ENCODE measurements around the gene HIF3A. TPM values are rescaled to one million over a fixed set of nuclear protein-coding genes. Genes with fewer than 3 reads are reported as not detected.
"Not testable (repeated sequence)": the region's sequence is repeated elsewhere in the genome, so short reads cannot be mapped to it uniquely, and the experiment has no call there.

The HIF3A gene
- total RNA-seq, 1 donor from 2014 or later = 0.42 TPM

GRCh38 chr19:46319613-46320012 is 22.8 kb downstream of the HIF3A start:
- TF ChIP-seq, protein P1, sequence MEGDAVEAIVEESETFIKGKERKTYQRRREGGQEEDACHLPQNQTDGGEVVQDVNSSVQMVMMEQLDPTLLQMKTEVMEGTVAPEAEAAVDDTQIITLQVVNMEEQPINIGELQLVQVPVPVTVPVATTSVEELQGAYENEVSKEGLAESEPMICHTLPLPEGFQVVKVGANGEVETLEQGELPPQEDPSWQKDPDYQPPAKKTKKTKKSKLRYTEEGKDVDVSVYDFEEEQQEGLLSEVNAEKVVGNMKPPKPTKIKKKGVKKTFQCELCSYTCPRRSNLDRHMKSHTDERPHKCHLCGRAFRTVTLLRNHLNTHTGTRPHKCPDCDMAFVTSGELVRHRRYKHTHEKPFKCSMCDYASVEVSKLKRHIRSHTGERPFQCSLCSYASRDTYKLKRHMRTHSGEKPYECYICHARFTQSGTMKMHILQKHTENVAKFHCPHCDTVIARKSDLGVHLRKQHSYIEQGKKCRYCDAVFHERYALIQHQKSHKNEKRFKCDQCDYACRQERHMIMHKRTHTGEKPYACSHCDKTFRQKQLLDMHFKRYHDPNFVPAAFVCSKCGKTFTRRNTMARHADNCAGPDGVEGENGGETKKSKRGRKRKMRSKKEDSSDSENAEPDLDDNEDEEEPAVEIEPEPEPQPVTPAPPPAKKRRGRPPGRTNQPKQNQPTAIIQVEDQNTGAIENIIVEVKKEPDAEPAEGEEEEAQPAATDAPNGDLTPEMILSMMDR (IDR thresholded peaks at IDR 0.05; ENCODE audit: insufficient read depth, low read length, poor library complexity, severe bottlenecking) = no peak
- no peaks in the 10 kb centered on the region for H3K27me3 ChIP-seq (ENCODE audit: control insufficient read depth, insufficient read depth, low read length)
- H3K36me3 ChIP-seq (ENCODE audit: control insufficient read depth, insufficient read depth, low read length) = no peaks in the 10 kb centered on the region
- H3K4me3 ChIP-seq (ENCODE audit: low read depth, low read length) = no peak overlapping the region
- no peak for DNase-seq (ENCODE audit: low read depth)

DNA sequence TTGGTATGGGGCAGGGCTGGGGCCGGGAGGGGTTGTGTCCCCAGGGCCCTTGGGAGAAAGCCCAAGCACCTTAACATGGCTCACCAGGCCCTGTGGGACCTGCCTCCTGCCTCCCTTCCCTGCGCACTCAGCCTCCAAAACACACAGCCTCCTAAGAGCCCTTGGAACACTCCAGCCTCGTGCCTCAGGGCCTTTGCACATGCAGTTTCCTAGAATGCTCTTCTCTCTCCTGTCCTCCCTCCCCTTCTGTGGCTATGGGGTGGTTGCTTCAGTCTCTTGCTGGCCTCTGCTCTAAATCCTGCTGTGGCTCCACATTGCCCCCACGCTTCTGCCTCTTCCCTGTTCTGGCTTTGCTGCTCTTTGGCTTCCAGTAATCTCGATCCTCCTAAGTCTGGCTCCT is 23.7 kb downstream of the HIF3A start:
- Histone ChIP-seq H3K4me3 (ENCODE audit: low read depth, low read length) (no peak overlapping the region), H3K27me3 (ENCODE audit: control insufficient read depth, insufficient read depth, low read length) (no peaks in the 10 kb centered on the region), H3K36me3 (ENCODE audit: control insufficient read depth, insufficient read depth, low read length) (no peaks in the 10 kb centered on the region)
- TF ChIP-seq, protein P1 (IDR thresholded peaks at IDR 0.05; ENCODE audit: insufficient read depth, low read length, poor library complexity, severe bottlenecking) = no peak
- no peak for DNase-seq (ENCODE audit: low read depth)

DNA sequence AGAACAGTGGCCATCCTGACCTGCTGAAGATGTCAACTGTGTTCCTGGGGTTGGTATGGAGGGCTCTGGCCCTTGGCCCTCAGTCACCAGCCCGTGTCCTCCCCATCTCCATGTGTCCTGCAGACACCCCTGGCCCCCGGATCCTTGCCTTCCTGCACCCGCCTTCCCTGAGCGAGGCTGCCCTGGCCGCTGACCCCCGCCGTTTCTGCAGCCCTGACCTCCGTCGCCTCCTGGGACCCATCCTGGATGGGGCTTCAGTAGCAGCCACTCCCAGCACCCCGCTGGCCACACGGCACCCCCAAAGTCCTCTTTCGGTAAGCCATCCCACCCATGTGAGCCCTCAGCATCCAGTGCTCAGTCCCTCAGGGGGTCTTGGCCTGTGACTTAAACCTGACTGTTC is 24.8 kb downstream of the HIF3A start:
- Histone ChIP-seq H3K27me3 (ENCODE audit: control insufficient read depth, insufficient read depth, low read length) (no peaks in the 10 kb centered on the region), H3K4me3 (ENCODE audit: low read depth, low read length) (no peak overlapping the region), H3K36me3 (ENCODE audit: control insufficient read depth, insufficient read depth, low read length) (no peaks in the 10 kb centered on the region)
- no peak for DNase-seq (ENCODE audit: low read depth)
- TF ChIP-seq, protein P1 (IDR thresholded peaks at IDR 0.05; ENCODE audit: insufficient read depth, low read length, poor library complexity, severe bottlenecking) = no peak

DNA sequence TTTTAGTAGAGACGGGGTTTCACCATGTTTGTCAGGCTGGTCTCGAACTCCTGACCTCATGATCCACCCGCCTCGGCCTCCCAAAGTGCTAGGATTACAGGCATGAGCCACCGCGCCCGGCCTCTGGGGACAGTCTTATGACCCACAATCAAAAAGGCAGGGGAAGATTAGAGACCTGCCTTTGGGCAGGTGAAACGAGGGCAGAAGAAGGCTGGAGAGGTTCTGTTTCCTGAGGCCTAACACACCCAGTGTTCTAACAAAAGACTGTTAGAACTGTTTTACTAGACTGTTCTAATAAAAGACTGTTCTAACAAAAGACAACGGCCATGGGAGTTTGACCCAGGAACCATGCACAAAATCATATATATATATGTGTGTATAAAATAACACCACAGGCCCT is 26.4 kb downstream of the HIF3A start:
- H3K4me3 ChIP-seq (ENCODE audit: low read depth, low read length) = not testable (repeated sequence)

DNA sequence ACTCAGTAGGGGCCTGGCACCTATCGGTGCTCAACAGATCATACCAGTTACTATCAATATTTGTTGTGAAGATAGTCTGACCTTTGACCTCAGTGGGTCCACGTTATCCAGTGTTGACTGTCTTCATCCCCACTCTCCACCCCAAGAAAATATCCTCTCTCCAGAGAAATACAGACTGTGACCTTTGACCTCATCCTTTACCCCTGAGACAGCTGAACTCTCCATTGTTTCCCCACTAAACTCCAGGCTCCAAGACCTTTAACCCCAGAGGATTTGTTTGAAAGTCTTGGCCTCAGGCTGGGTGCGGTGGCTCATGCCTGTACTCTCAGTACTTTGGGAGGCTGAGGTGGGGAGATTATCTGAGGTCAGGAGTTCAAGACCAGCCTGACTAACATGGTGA is 27.4 kb downstream of the HIF3A start:
- TF ChIP-seq, protein P1 (IDR thresholded peaks at IDR 0.05; ENCODE audit: insufficient read depth, low read length, poor library complexity, severe bottlenecking) = no peak

More for the DNA sequence above, 26.4 kb downstream of the HIF3A start:
- H3K36me3 ChIP-seq (ENCODE audit: control insufficient read depth, insufficient read depth, low read length); H3K27me3 ChIP-seq (ENCODE audit: control insufficient read depth, insufficient read depth, low read length); DNase-seq (ENCODE audit: low read depth): not testable (repeated sequence)

DNA sequence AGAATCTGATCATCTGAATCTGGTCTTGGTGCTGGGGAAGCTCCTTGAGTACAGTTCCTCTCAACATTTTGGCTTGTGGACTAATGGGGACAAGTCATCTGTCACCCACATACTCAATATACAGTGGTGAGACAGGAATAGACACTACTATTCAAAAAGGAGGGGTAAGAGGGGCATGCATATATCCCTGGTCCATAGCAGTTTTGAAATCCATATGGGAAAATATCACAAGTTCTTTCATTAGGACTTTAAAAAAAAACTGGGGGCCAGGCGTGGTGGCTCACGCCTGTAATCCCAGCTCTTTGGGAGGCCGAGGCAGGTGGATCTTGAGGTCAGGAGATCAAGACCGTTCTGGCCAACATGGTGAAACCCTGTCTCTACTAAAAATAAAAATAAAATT is 29.8 kb downstream of the HIF3A start:
- DNase-seq (ENCODE audit: low read depth) = no peak
- TF ChIP-seq, protein P1 (IDR thresholded peaks at IDR 0.05; ENCODE audit: insufficient read depth, low read length, poor library complexity, severe bottlenecking) = no peak
- Histone ChIP-seq H3K36me3 (ENCODE audit: control insufficient read depth, insufficient read depth, low read length) (no peaks in the 10 kb centered on the region), H3K27me3 (ENCODE audit: control insufficient read depth, insufficient read depth, low read length) (no peaks in the 10 kb centered on the region), H3K4me3 (ENCODE audit: low read depth, low read length) (no peak overlapping the region)

More for the DNA sequence above, 27.4 kb downstream of the HIF3A start:
- H3K36me3 ChIP-seq (ENCODE audit: control insufficient read depth, insufficient read depth, low read length) = no peaks in the 10 kb centered on the region
- no peak overlapping the region for H3K4me3 ChIP-seq (ENCODE audit: low read depth, low read length)
- no peaks in the 10 kb centered on the region for H3K27me3 ChIP-seq (ENCODE audit: control insufficient read depth, insufficient read depth, low read length)
- no peak for DNase-seq (ENCODE audit: low read depth)
